HEK293 (cell line): ENCODE measurements around the gene FKBP5.

ENCODE experiments used
- GLIS2 ChIP-seq: fragments of 450-650 bp; formaldehyde crosslinking; IDR thresholded peaks from 2 replicates; pipeline ENCODE4 v1.5.1; 2016; ENCODE audit warnings: missing biosample characterization, missing genetic modification characterization
- OVOL3 ChIP-seq: fragments of 450-650 bp; formaldehyde crosslinking; IDR thresholded peaks from 2 replicates; pipeline ENCODE4 v1.5.1; 2016; ENCODE audit warnings: missing biosample characterization, missing genetic modification characterization
- TF ChIP-seq, protein P1 (sequence below): fragments of 450-650 bp; formaldehyde crosslinking; IDR thresholded peaks from 2 replicates; pipeline ENCODE4 v1.5.1; 2016; ENCODE audit warnings: missing biosample characterization, missing genetic modification characterization
- TF ChIP-seq, protein P2 (sequence below): fragments of 450-650 bp; IDR thresholded peaks from 2 replicates; pipeline ENCODE4 v1.5.1; 2018; ENCODE audit warnings: missing biosample characterization, missing genetic modification characterization
- TF ChIP-seq, protein P3 (sequence below): fragments of 450-650 bp; formaldehyde crosslinking; IDR thresholded peaks from 2 replicates; pipeline ENCODE4 v1.5.1; 2016; ENCODE audit warnings: missing biosample characterization, missing genetic modification characterization

DNA sequence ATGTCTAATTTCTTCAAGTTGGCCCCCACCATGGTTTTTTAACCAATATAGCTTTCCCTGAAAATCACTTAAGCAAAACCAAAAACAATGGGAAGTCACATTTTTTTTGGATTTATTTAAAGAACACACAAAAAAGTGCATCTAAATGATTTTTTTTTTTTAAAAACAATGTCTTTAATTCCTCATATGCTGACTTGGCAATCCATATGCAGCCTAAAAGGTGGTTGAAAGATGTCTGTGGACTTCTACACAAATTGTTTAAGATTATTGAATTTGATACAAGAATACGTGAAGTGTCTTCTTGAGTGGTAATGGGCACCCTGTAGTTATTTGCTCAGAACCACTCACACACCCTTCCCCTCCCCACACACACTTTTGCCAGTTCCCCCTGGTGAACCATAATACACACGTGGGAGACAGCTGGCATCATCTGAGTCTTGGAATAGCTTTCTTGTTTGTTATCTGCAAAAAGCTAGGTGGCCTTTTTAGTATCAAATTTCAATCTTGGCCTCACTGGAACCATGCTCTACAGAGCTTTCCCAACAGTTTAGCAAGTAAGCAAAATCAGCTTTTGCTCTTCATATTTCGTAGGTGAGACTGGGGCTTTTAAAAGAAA, 115.1 kb downstream of the FKBP5 start:
- TF ChIP-seq, protein P1, sequence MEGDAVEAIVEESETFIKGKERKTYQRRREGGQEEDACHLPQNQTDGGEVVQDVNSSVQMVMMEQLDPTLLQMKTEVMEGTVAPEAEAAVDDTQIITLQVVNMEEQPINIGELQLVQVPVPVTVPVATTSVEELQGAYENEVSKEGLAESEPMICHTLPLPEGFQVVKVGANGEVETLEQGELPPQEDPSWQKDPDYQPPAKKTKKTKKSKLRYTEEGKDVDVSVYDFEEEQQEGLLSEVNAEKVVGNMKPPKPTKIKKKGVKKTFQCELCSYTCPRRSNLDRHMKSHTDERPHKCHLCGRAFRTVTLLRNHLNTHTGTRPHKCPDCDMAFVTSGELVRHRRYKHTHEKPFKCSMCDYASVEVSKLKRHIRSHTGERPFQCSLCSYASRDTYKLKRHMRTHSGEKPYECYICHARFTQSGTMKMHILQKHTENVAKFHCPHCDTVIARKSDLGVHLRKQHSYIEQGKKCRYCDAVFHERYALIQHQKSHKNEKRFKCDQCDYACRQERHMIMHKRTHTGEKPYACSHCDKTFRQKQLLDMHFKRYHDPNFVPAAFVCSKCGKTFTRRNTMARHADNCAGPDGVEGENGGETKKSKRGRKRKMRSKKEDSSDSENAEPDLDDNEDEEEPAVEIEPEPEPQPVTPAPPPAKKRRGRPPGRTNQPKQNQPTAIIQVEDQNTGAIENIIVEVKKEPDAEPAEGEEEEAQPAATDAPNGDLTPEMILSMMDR (tag by site-specific recombination): no peak
- TF ChIP-seq, protein P2, sequence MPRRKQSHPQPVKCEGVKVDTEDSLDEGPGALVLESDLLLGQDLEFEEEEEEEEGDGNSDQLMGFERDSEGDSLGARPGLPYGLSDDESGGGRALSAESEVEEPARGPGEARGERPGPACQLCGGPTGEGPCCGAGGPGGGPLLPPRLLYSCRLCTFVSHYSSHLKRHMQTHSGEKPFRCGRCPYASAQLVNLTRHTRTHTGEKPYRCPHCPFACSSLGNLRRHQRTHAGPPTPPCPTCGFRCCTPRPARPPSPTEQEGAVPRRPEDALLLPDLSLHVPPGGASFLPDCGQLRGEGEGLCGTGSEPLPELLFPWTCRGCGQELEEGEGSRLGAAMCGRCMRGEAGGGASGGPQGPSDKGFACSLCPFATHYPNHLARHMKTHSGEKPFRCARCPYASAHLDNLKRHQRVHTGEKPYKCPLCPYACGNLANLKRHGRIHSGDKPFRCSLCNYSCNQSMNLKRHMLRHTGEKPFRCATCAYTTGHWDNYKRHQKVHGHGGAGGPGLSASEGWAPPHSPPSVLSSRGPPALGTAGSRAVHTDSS (tag by site-specific recombination): no peak
- TF ChIP-seq, protein P3, sequence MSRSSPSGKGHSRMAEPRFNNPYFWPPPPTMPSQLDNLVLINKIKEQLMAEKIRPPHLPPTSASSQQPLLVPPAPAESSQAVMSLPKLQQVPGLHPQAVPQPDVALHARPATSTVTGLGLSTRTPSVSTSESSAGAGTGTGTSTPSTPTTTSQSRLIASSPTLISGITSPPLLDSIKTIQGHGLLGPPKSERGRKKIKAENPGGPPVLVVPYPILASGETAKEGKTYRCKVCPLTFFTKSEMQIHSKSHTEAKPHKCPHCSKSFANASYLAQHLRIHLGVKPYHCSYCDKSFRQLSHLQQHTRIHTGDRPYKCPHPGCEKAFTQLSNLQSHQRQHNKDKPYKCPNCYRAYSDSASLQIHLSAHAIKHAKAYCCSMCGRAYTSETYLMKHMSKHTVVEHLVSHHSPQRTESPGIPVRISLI: no peak
- TF ChIP-seq GLIS2 (no peak), OVOL3 (no peak)
